ENCODE results near the gene FER. TPM values are rescaled to one million over a fixed set of nuclear protein-coding genes. Genes with fewer than 3 reads are reported as not detected.
A peak's percentile ranks its signal among the peaks of the same experiment; 100 is the strongest.

FER gene
- total RNA-seq, 1 donor from 2014 or later = 38.2 TPM

GRCh38 chr5:109242518-109242917 lies 494.8 kb downstream of the FER start:
- no peak for DNase-seq (ENCODE audit: extremely low spot score, unreplicated experiment)
- no peak overlapping the region for H3K4me3 Mint-ChIP-seq (ENCODE audit: unreplicated experiment)

GRCh38 chr5:109246395-109246794 lies 498.7 kb downstream of the FER start:
- no peaks in the 10 kb centered on the region for H3K4me1 Mint-ChIP-seq (ENCODE audit: unreplicated experiment)

More at GRCh38 chr5:109242518-109242917, 494.8 kb downstream of the FER start:
- Mint-ChIP-seq H3K36me3 (ENCODE audit: unreplicated experiment) (peaks cover 3% of the 10 kb centered on the region), H3K4me1 (ENCODE audit: unreplicated experiment) (no peaks in the 10 kb centered on the region), H3K27me3 (ENCODE audit: unreplicated experiment) (no peaks in the 10 kb centered on the region), H3K27ac (ENCODE audit: unreplicated experiment) (no peak overlapping the region), H3K9me3 (ENCODE audit: unreplicated experiment) (peaks cover 14% of the 10 kb centered on the region)
- TF ChIP-seq CTCF (IDR thresholded peaks at IDR 0.05) = no peak

More at GRCh38 chr5:109246395-109246794, 498.7 kb downstream of the FER start:
- TF ChIP-seq CTCF (IDR thresholded peaks at IDR 0.05) = no peak
- Mint-ChIP-seq H3K4me3 (ENCODE audit: unreplicated experiment) (no peak overlapping the region), H3K36me3 (ENCODE audit: unreplicated experiment) (peaks cover 3% of the 10 kb centered on the region), H3K27me3 (ENCODE audit: unreplicated experiment) (no peaks in the 10 kb centered on the region), H3K27ac (ENCODE audit: unreplicated experiment) (no peak overlapping the region), H3K9me3 (ENCODE audit: unreplicated experiment) (peaks cover 14% of the 10 kb centered on the region)
- DNase-seq (ENCODE audit: extremely low spot score, unreplicated experiment) = peak; percentile 51

Measured in osteocyte (in vitro differentiated cells).